ENCODE data around the gene CCDC85A.

The CCDC85A gene

DNA sequence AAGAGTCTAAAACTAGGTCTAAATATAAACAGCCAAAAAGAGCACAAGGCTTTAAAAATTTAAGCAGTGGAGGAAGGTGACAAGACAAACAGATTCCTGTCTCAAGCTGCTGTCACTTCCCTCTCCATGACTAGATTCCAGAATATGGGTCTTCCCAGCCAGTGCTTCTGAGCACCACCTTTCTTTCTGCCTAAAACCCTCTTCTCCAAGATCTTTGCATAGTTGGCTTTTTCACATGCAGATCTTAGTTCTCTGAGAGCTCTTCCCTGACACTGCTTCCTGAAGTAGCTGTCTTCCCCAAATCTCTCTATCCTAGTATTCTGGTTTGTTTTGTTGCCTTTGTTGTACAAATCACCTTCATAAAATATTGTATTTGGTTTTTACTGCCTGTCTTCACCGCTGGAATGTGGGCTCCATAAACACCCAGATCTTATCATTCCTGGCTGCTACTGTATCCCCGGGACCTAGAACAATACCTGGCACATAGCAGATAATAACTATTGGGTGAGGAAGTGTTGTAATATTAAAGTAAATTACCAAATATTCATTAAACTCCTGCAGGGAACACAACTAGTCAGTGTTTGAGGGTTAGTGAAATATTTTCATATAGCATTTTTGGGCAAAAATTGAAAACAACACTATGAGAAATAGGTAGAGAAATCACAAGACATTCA is 150.2 kb downstream of the CCDC85A start:
- no peak for TF ChIP-seq JUND (IDR thresholded peaks at IDR 0.05; ENCODE audit: low read depth)
- in situ Hi-C loops (cut with HindIII; ENCODE audit: low pct_unique_long_range_greater_than_20kb, low sequenced_read_pairs): no loop called here
- peak in 1 of 2 experiments; percentile 46 for DNase-seq (ENCODE audit: low read depth in 1 of 2, low spot score in 1 of 2)

DNA sequence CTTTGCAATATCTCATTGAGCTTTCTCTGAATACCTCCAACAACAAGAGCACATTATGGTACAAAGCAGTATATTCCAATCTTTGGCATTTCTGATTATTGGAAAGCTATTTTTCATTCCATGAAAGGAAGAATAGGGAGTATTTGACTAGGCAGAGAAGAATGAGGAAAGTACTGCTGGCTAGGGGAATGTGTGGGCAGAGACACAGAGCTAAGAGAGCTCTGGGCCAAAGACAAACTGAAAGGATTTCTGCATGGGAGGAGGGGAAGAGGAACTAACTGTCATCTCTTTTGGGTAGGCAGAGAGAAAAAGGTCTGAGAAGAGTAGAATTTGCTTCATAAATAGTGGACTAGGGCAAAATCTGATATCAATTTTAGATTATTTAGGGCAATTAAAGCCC is 150.8 kb downstream of the CCDC85A start:
- in situ Hi-C loops (cut with HindIII; ENCODE audit: low pct_unique_long_range_greater_than_20kb, low sequenced_read_pairs): no loop called here
- DNase-seq (ENCODE audit: low read depth in 1 of 2, low spot score in 1 of 2): peak in 1 of 2 experiments; percentile 15
- TF ChIP-seq JUND (IDR thresholded peaks at IDR 0.05; ENCODE audit: low read depth): no peak

DNA sequence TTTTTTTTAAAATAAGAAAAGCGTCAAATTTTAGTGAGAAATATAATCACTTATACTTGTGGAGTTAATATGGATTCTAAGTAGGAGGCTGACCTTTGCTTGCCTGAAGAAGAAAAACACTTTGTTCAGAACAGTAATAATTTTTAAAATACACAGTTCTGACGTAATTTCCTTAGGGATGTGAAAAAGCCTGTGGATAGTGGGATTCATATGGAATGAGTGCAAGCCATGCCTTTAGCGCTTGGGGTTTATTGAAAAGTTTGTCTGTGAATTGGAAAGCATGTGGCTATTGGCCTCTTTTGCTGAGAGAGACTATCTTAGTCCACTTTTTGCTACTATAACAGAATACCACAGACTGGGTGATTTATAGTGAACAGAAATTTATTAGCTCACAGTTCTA is 151.3 kb downstream of the CCDC85A start:
- in situ Hi-C loops (cut with HindIII; ENCODE audit: low pct_unique_long_range_greater_than_20kb, low sequenced_read_pairs): no loop called here
- no peak for TF ChIP-seq JUND (IDR thresholded peaks at IDR 0.05; ENCODE audit: low read depth)
- no peak for DNase-seq (ENCODE audit: low read depth in 1 of 2, low spot score in 1 of 2)

DNA sequence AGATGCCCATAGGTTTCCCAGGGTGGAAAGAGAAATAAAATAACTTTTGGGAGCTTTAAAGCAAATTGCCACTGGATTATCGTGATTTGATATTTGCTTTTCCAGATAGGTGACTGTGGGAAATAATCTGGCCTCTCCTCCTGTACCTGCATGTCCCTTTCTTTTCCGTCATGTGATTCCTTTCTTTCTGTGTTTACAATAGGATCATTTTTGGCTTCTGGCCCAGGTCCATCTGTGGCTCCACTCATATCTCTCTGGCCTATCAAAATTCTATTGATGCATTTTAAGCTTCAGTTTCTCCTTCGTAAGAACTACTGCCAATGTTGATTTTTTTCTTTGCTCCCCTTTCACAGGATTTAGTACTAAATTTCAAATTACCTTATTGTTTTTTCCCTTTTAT is 153.6 kb downstream of the CCDC85A start:
- DNase-seq (ENCODE audit: low read depth in 1 of 2, low spot score in 1 of 2): no peak

DNA sequence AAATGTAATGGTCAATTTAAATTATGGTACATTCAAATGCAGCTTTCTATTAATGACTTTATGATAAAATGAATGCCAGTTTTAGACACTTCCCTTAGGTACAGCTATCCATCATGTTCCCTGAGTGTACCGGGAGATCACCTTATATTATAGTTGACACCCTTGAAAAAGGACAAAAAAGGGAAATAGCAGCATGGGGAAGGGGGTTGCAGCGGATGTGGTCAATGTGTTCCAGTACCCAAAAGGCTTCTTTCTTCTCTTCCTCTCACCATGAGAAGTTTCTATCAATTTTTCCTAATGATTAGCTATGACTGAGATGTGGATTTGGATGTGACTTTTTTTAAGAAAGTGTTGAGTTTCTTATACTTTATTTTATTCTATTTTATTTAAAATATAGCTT is 154.4 kb downstream of the CCDC85A start:
- no peak for TF ChIP-seq JUND (IDR thresholded peaks at IDR 0.05; ENCODE audit: low read depth)
- no peak for DNase-seq (ENCODE audit: low read depth in 1 of 2, low spot score in 1 of 2)
- in situ Hi-C loops (cut with HindIII; ENCODE audit: low pct_unique_long_range_greater_than_20kb, low sequenced_read_pairs): no loop called here

More for the DNA sequence above, 153.6 kb downstream of the CCDC85A start:
- in situ Hi-C loops (cut with HindIII; ENCODE audit: low pct_unique_long_range_greater_than_20kb, low sequenced_read_pairs): no loop called here
- no peak for TF ChIP-seq JUND (IDR thresholded peaks at IDR 0.05; ENCODE audit: low read depth)

DNA sequence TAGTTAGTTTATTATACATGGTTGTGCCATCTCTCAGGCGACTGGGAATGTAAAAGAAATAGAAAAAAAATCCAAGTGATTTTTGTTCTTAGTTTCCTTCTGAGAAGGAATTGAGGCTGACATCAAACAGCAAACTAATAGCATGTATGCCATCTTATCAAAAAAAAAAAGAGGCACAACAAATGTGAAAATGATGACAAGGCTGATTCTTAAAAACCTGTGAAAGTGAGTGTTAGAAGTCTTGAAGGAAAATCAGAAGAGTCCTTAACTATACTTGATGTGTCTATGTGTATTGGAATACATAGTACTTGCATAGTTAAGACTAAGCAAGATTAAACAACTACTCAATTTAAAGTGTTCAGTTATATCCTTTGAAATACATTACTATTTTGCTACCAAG is 161.0 kb downstream of the CCDC85A start:
- in situ Hi-C loops (cut with HindIII; ENCODE audit: low pct_unique_long_range_greater_than_20kb, low sequenced_read_pairs): no loop called here
- no peak for DNase-seq (ENCODE audit: low read depth in 1 of 2, low spot score in 1 of 2)
- no peak for TF ChIP-seq JUND (IDR thresholded peaks at IDR 0.05; ENCODE audit: low read depth)

DNA sequence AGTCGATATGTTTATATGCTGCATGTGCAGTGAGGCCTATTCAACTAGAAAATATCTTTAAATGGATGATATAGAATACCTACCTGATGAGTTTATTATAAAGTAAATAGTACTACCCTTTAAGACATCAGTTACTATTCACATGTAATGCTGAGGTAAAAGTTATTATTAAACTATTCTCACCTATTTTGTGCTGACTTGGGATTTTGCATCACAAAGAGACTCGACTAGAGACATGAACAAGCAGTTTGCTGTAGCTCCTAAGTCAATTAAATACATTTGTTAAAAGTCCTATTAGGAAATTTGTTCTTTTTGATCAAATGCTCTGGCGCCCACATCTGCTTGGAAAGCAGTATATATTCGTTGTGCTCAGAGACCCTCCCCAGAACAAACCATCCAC is 164.1 kb downstream of the CCDC85A start:
- in situ Hi-C loops (cut with HindIII; ENCODE audit: low pct_unique_long_range_greater_than_20kb, low sequenced_read_pairs): no loop called here
- no peak for DNase-seq (ENCODE audit: low read depth in 1 of 2, low spot score in 1 of 2)
- no peak for TF ChIP-seq JUND (IDR thresholded peaks at IDR 0.05; ENCODE audit: low read depth)

DNA sequence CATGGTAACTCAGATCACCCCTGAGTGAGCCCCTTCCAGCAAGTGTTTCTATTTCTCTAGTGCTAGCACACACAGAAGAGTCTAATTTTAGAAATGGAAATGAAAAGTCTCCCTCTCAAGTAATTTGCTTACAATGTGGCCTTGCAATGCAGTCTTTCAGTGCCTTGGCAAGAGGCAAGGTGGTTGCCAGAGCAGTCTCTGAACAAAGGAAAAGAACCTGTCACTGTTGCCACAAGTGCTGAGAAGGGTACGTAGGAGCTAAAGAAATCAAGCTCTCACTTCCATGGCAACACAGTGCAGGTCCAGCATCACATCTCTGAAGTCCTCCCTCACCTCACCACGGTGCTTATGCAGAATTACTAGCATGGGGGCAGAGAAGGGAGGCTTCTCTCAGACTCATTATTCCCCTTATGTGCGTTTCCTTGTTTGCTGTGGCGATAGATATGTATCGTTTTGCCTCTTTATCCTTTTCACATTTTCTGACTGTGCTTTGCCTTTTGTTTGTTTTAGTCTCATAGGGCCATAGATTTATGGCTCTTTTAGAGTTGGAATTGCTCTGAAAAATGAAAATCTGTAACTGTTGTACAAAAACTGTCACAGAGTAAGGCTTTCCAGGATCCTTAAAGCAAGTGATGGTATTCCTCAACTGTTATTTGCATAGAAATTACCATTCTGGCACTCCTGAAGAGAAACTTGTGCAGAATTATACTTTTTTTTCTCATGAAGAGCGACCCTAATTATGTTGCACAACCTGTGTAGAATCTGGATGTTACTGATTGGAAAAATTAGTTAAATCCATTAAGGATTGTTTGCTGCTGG is 164.8 kb downstream of the CCDC85A start:
- DNase-seq (ENCODE audit: low read depth in 1 of 2, low spot score in 1 of 2): no peak
- in situ Hi-C loops (cut with HindIII; ENCODE audit: low pct_unique_long_range_greater_than_20kb, low sequenced_read_pairs): no loop called here
- TF ChIP-seq JUND (IDR thresholded peaks at IDR 0.05; ENCODE audit: low read depth): no peak

DNA sequence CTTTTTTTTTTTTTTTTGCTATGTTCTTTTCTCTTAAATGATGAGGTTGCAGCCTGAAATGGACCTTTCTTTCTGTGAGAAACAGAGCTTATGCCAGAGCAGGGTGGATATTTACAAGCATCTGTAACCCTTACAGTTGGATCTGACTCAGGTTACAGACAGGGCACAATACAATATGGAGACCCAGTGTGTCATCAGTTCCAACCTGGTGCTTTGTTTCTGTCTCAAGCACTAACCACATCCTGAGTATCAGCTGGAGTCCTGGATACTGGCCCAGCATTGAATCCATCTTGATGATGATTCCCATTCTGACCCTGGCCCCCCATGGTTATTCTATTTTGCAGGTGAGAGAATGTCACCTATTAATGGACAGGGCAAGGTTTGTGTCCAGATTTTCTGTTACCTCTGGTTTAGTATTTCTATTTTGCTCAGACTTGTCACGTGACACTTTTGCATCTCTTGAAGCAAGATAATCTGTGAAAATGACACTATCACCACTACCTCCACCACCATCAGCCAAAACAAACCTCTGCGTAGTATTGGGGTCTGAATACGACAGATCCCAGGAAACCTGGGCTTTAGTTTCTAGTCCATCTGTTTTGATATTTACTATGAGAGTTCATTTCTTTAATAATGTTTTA is 174.0 kb downstream of the CCDC85A start:
- no peak for TF ChIP-seq JUND (IDR thresholded peaks at IDR 0.05; ENCODE audit: low read depth)
- in situ Hi-C loops (cut with HindIII; ENCODE audit: low pct_unique_long_range_greater_than_20kb, low sequenced_read_pairs): no loop called here
- no peak for DNase-seq (ENCODE audit: low read depth in 1 of 2, low spot score in 1 of 2)

DNA sequence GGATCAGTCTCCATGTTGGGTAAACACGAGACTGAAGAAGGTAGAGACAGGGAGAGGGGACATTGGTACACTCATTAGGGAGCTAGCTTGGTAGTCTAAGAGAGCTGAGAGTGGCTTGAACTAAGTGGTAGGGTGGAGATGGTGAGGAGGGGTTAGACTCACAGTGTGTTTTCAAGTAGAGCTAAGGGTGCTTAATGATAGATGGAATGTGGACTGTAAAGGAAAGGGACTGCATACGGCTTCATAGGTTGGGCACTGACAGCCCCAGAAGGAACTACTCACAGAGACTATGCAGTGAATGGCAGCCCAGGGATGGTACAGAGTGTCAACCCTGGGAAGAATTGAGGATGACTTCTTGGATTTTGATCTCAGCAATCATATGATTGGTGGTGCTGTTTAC is 178.1 kb downstream of the CCDC85A start:
- in situ Hi-C loops (cut with HindIII; ENCODE audit: low pct_unique_long_range_greater_than_20kb, low sequenced_read_pairs): no loop called here
- no peak for DNase-seq (ENCODE audit: low read depth in 1 of 2, low spot score in 1 of 2)
- TF ChIP-seq JUND (IDR thresholded peaks at IDR 0.05; ENCODE audit: low read depth): no peak

DNA sequence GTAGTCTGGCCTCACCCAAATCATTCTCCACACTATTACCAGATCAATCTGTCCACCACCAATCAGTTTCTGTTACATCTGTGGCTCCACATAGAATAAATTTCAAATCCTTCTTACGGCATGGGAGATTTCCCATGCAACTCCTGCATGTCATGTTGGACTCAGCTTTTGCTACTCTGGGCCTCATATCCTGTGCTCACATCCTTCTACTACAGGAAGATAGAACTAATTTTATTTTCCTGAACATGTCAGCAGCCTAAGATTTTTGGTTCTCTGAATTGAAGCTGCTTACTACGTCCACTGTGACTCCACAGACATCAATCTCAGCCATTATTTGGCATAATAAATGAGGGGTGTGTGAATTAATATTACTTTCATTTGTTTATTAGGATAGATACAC is 181.1 kb downstream of the CCDC85A start:
- in situ Hi-C loops (cut with HindIII; ENCODE audit: low pct_unique_long_range_greater_than_20kb, low sequenced_read_pairs): no loop called here
- no peak for TF ChIP-seq JUND (IDR thresholded peaks at IDR 0.05; ENCODE audit: low read depth)
- DNase-seq (ENCODE audit: low read depth in 1 of 2, low spot score in 1 of 2): no peak

DNA sequence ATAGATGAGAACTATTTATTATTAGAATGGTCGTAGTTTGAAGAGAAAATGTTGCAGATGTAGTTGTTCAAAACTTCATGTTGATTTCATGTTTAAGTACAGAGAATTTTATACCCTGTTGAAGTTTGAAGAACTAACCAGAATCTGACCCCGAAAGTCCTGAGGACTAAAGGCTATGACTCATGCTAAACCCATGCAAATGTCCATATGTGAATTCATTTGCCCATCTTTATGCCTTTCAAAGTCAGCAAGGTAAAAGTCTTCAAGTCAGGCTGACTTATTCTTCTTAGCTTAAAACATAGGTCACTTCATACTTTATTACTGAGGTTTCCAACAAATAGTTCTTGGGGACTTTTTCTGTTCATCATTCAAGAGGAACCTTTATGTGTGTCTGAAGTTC is 185.5 kb downstream of the CCDC85A start:
- TF ChIP-seq JUND (IDR thresholded peaks at IDR 0.05; ENCODE audit: low read depth): no peak
- DNase-seq (ENCODE audit: low read depth in 1 of 2, low spot score in 1 of 2): no peak
- in situ Hi-C loops (cut with HindIII; ENCODE audit: low pct_unique_long_range_greater_than_20kb, low sequenced_read_pairs): no loop called here

DNA sequence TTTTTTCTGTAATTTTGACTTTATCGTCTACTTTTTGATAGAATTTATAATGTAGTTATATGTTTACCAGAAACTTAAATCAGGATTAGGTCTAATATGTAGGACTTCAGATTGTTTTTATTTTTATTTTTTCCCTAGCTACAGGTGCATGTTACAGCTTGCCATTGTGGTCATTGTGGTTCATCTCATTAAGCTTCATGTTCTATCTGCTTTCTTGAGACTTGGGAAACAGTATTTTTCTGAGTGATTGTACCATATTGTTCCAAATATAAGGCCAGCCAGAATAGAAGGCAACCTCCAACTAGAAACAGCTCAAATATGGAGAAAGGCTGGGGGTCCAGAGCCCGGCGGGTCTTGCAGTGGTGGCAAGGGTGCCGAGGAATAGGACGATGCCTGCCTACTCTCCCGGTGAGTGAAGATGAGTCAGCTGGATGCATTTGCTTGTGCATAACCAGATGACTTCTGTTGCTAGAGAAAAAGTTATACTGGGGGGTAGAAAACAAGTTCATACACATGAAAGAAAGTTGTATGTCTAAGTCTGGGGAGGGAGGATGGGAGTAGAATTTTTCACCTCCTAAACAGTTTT is 188.4 kb downstream of the CCDC85A start:
- in situ Hi-C loops (cut with HindIII; ENCODE audit: low pct_unique_long_range_greater_than_20kb, low sequenced_read_pairs): no loop called here
- no peak for DNase-seq (ENCODE audit: low read depth in 1 of 2, low spot score in 1 of 2)
- TF ChIP-seq JUND (IDR thresholded peaks at IDR 0.05; ENCODE audit: low read depth): no peak
